OCI-LY7 (cell line): ENCODE measurements around the gene CFAP90.

ENCODE experiments used
- EZH2phosphoT487 ChIP-seq: fragments of 200-600 bp; sonication (generic); IDR thresholded peaks from 2 replicates; pipeline ENCODE4 v1.6.1; 2018; ENCODE audit warnings: low read depth, borderline replicate concordance, mild to moderate bottlenecking, mixed run types, antibody characterized with exemption, low read length, moderate library complexity, mixed read lengths
- TF ChIP-seq, protein P1 (sequence below): fragments of 200-600 bp; sonication (generic); conservative IDR thresholded peaks from 2 replicates; pipeline ENCODE4 v1.5.1; 2014; ENCODE audit warnings: mild to moderate bottlenecking, antibody characterized with exemption, low read length, moderate library complexity, mixed read lengths

GRCh38 chr5:7852542-7852941, 1.6 kb upstream of the CFAP90 start:
- TF ChIP-seq, protein P1, sequence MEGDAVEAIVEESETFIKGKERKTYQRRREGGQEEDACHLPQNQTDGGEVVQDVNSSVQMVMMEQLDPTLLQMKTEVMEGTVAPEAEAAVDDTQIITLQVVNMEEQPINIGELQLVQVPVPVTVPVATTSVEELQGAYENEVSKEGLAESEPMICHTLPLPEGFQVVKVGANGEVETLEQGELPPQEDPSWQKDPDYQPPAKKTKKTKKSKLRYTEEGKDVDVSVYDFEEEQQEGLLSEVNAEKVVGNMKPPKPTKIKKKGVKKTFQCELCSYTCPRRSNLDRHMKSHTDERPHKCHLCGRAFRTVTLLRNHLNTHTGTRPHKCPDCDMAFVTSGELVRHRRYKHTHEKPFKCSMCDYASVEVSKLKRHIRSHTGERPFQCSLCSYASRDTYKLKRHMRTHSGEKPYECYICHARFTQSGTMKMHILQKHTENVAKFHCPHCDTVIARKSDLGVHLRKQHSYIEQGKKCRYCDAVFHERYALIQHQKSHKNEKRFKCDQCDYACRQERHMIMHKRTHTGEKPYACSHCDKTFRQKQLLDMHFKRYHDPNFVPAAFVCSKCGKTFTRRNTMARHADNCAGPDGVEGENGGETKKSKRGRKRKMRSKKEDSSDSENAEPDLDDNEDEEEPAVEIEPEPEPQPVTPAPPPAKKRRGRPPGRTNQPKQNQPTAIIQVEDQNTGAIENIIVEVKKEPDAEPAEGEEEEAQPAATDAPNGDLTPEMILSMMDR, result no peak
- TF ChIP-seq EZH2phosphoT487, result no peak
